GM18519 (cell line): ENCODE results near the gene PTGES2.
A peak's percentile ranks its signal among the peaks of the same experiment; 100 is the strongest.

Experiments
- ATAC-seq: cut with Tn5 transposase; IDR thresholded peaks from one replicate; pipeline ENCODE4 v1.9.1; 2021; ENCODE audit warnings: mild to moderate bottlenecking, moderate library complexity; ENCODE audit not compliant: unreplicated experiment, low FRiP score

Gene PTGES2

GRCh38 chr9:128106181-128106939 lies 21.2 kb downstream of the PTGES2 start:
- ATAC-seq = no peak

DNA sequence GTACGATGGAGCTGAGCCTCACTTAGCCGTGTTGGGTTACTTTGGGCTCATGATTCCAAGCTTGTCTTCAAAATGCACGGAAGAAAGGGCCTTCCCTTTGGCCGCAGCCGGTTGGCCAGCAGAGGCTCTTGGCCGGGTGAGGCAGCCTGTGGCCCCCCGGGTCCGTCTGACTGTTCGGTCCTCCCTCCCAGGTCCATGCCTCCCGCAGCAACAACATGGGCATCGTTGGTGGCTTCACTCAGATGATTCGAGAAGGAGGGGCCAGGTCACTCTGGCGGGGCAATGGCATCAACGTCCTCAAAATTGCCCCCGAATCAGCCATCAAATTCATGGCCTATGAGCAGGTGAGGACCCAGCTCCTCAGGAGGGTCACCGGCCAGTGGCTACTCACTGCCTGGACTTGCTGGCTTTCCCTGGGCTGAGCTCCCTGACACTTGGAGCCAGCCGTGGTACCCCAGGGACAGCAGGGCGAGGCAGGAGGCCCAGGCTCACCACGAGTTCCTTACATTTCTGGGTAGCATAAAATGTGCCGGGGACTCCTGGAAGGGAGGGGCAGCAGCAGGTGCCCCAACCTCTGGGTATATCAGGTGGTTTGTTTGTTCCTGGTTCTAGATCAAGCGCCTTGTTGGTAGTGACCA lies 21.9 kb downstream of the PTGES2 start:
- ATAC-seq = no peak

DNA sequence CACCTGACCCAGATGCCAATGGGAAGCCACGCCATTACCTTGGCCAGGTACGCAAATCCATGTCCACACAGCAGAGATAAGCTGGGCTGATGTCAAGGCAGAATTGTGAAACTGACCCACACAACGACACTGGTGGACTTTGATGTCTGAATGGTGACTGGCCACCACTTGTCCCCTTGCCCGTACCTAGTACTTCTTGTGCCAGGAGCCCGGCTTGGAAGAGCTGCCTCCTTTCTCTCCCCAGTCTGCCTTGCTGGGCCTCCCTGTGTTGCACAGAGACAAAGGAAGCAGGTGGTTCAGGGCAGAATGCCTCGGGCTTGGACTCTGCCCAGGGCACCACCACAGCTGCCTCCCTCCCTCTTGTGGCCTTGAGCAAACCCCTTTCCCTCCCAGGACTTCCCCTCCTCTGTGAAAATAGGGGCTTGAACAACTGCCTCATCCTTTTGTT lies 23.3 kb downstream of the PTGES2 start:
- no peak for ATAC-seq

GRCh38 chr9:128103589-128103962 lies 24.0 kb downstream of the PTGES2 start:
- ATAC-seq = no peak

GRCh38 chr9:128102861-128103588 lies 24.5 kb downstream of the PTGES2 start:
- no peak for ATAC-seq

DNA sequence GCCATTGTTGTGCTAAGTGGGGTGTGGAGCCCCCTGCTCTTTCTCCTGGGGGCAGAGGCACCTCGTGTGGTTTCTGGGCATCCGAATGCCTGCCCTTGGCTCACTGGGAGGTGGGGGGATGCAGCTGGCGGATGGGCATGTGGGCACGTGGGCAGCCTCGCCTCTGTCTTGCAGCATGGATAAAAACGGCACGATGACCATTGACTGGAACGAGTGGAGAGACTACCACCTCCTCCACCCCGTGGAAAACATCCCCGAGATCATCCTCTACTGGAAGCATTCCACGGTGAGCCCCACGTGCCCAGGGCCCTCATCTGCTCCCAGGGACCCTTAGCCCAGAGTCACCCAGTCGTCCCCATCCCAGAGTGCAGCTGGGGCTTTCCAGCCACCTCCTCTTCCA lies 25.3 kb downstream of the PTGES2 start:
- no peak for ATAC-seq

- no peak for ATAC-seq
These were observed 25.8 kb downstream of the PTGES2 start for GRCh38 chr9:128101690-128102089.

DNA sequence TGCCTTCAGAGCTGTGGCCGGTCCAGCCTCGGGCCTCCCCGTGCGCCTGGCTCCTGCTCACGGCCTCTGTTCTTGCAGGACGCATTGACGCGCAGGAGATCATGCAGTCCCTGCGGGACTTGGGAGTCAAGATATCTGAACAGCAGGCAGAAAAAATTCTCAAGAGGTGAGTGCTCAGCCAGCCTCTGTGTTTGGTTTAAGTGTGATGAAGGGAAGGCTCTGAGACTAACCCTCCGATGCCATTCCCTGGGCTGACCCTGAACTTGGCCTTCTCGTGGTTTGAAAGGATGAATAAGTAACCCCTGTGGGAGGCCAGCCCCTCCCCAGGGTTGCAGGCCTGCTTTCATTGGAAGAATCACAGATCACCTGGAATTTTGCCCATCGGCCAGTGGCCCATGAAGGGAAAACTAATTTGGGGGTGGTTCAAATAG lies 26.3 kb downstream of the PTGES2 start:
- ATAC-seq = no peak

GRCh38 chr9:128100581-128100980 lies 26.9 kb downstream of the PTGES2 start:
- ATAC-seq = no peak

DNA sequence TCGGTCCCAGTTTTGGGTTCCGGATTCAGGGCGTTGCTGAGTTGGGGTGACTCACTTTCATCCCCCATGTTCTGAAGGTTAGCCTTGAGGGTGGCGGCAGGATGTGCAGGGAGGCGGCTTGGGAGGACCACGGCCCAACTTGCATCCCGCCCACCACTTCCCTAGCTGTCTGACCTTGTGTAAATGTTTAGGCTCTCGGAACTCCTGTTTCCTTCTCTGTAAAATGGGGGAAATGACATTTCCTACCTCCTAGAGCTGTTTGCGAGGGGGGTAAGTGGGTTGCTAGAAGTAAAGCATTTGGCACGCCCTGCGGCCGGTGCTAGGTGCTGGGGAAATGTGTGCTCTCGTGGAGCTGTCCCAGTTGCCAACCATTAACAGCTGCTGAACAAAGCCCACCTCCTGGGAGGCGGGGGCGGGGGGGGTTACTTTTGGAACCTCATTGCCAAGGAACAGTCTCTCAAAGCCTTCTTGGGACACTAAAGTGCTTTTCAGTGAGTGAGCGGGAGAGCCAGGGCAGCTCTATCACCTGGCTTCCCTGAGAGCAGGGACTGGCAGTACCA lies 27.5 kb downstream of the PTGES2 start:
- ATAC-seq = no peak

GRCh38 chr9:128099231-128099931 lies 28.1 kb downstream of the PTGES2 start:
- no peak for ATAC-seq

GRCh38 chr9:128098297-128099230 lies 29.0 kb downstream of the PTGES2 start:
- no peak for ATAC-seq

- no peak for ATAC-seq
These were observed 29.8 kb downstream of the PTGES2 start for GRCh38 chr9:128097543-128098296.

DNA sequence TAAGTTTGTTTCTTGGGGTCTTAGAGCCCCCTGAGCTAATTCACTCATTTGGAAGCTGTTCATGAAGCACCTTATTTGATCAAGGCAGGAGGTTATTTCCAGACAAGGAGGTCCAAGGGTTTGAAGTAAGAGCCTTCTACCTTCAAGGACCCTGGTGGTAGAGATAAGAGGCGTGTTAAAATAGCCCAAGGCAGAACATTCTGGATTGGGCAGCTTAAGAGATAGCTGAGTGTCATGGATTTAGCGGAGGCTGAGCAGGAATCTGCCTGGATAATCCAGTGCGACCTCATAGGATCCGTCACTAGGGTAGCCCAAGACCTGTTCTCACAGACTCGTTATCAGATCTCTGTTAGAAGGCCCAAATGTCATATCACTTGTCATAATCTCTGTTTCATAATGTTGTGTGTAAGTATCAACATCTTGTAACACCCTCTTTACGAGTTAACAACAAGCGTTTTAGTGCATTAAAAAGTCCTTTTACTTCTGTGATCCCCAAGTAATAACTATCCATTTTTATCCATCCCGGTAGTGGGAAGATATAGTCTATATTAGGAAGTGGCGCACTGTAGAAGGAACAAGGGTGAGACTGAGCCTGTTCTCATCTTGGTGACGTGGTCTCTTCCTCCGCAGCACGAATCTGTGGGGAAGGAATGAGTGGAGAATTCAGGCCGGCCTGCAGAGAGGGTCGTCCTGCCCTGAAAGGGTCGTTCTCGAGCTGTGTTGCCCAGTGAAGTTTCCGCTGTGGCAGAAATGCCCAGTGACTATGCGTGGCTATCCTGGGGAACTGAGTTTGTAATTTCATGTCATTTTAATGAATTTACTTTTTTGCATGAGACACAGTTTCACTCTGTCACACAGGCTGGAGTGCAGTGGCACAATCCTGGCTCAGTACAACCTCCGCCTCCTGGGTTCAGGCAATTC lies 30.7 kb downstream of the PTGES2 start:
- no peak for ATAC-seq

DNA sequence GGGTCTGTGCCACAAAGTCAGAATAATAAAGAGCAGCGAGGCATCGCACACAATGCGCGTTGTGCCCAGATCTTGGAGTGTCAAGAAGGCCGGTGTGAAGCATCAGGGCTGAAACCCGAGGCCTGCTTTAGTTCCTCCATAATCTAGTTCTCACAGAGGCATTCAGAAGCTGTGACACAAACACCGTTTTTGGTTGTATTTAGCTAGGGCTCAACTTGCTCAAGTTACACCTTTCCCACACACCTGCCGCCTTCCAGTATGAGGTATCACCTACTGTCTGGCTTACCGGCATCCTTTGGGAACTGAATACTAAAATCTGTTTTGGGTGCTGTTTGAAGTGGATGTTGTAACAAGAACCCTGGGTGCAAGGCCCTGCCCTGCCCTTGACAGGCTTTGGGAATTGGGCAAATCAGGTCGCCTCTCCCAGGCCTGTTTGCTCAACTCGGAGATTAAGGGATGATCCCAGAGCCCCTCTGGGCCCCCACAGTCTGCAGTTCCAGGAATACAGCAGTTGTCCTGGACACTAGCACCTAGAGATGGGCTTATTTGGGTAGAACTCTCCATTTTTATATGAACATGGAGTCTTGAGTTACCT lies 32.5 kb downstream of the PTGES2 start:
- ATAC-seq = no peak

- ATAC-seq = peak; percentile 82
These were observed 33.2 kb downstream of the PTGES2 start for GRCh38 chr9:128094166-128094949.

- no peak for ATAC-seq
These were observed 34.5 kb downstream of the PTGES2 start for GRCh38 chr9:128093011-128093410.
